ENCODE results near the gene ADAMTS4. TPM values are rescaled to one million over a fixed set of nuclear protein-coding genes. Genes with fewer than 3 reads are reported as not detected.

Gene ADAMTS4
- total and polyA plus RNA-seq, 2 donors (not counting 3 experiments of a cell fraction or from before 2014, with no cell fraction given): 2.5 to 13.6 TPM

DNA sequence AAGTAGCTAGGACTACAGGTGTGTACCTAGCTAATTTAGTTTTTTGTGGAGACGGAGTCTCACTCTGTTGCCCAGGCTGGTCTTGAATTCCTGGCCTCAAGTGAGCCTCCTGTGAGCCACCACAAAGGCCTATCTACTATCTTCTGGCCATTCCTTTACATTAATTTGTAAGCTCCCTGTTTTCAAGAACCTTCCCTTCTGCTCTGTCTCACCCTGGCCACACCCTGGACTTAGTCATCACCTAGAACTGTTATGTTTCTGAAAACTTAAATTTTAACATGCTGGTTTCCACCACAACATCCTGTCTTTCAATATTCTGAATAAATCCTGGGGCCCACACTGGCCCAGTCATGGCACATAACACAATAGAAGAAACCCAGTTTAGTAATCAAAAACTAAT lies 16.6 kb downstream of the ADAMTS4 start:
- H3K36me3 ChIP-seq (ENCODE audit: control insufficient read depth in 2 of 2, extremely low read depth in 1 of 2, insufficient read depth in 2 of 2, low read length in 2 of 2): no peaks in the 10 kb centered on the region
- ChIA-PET CTCF (interaction anchor here (1.5 to 2.8 kb wide), 7 partner anchors 10 to 200 kb away, joined by 5 to 15 read pairs (median 8); partner anchors contain the start of genes NDUFS2, PPOX and TOMM40L), POLR2A (no interaction called here)
- intact Hi-C loops (cut with micrococcal nuclease): no loop called here
- no peaks in the 10 kb centered on the region for H3K9me3 ChIP-seq (replicated peaks; ENCODE audit: control insufficient read depth, insufficient read depth, low read length)
- peak; percentile 56 for FAIRE-seq
- H3K27me3 ChIP-seq (ENCODE audit: control insufficient read depth in 2 of 2, insufficient read depth in 2 of 2, low read length in 2 of 2): no peaks in the 10 kb centered on the region
- H3K27ac ChIP-seq (ENCODE audit: insufficient read depth, low read depth, low read length): no peak overlapping the region
- dilution Hi-C loops (cut with MboI; ENCODE audit: extremely low pct_ligation_motif_present, low sequenced_read_pairs): no loop called here
- TF ChIP-seq POLR2AphosphoS5 (IDR thresholded peaks at IDR 0.05; ENCODE audit: insufficient read depth, low read depth, low read length): no peak
- peak; percentile 25 for TF ChIP-seq FOS (IDR thresholded peaks at IDR 0.05; ENCODE audit: borderline replicate concordance, insufficient read depth, low read length)
- no peak overlapping the region for H3K9ac ChIP-seq (replicated peaks; ENCODE audit: extremely low read depth, insufficient read depth, low read length)
- peaks cover 25% of the 10 kb centered on the region for H3K4me1 ChIP-seq (ENCODE audit: control insufficient read depth, extremely low read depth, insufficient read depth, low read length)
- H3K79me2 ChIP-seq (ENCODE audit: control insufficient read depth, insufficient read depth, low read length): no peaks in the 10 kb centered on the region
- H3K9me1 ChIP-seq (replicated peaks; ENCODE audit: control insufficient read depth, extremely low read depth, insufficient read depth, low read length): no peaks in the 10 kb centered on the region
- BruUV-seq (replicated peaks): no TSS peak
- DNase-seq (ENCODE audit: low read depth, low spot score): no peak
- no peak overlapping the region for H3K4me2 ChIP-seq (ENCODE audit: insufficient read depth, low read length)
- H3K4me3 ChIP-seq (replicated peaks in 1 of 3; ENCODE audit: insufficient read depth in 1 of 3, low read depth in 1 of 3, low read length in 3 of 3): no peak overlapping the region
- H2AFZ ChIP-seq (ENCODE audit: low read depth, low read length): peak overlapping the region; percentile 55
- no peaks in the 10 kb centered on the region for H4K20me1 ChIP-seq (replicated peaks; ENCODE audit: control insufficient read depth, extremely low read depth, insufficient read depth, low read length)

- no peak overlapping the region for H2AFZ ChIP-seq (ENCODE audit: low read depth, low read length)
- DNase-seq (ENCODE audit: low read depth, low spot score) (no peak), FAIRE-seq (peak; percentile 33)
- H3K27ac ChIP-seq (ENCODE audit: insufficient read depth, low read depth, low read length): no peak overlapping the region
- dilution Hi-C loops (cut with MboI; ENCODE audit: extremely low pct_ligation_motif_present, low sequenced_read_pairs) (no loop called here), intact Hi-C loops (cut with micrococcal nuclease) (no loop called here)
- CTCF ChIA-PET: interaction anchor here (0.6 to 2.8 kb wide), 5 partner anchors 9 to 202 kb away, joined by 3 to 10 read pairs (median 6); partner anchors contain the start of genes PPOX and TOMM40L
- POLR2A ChIA-PET: interaction anchor here (0.7 kb wide), 1 partner anchor 14 kb away, joined by 5 read pairs; the partner anchor contains the start of gene PPOX
- H4K20me1 ChIP-seq (replicated peaks; ENCODE audit: control insufficient read depth, extremely low read depth, insufficient read depth, low read length): no peaks in the 10 kb centered on the region
- H3K9me3 ChIP-seq (replicated peaks; ENCODE audit: control insufficient read depth, insufficient read depth, low read length): no peaks in the 10 kb centered on the region
- no peak overlapping the region for H3K4me3 ChIP-seq (replicated peaks in 1 of 3; ENCODE audit: insufficient read depth in 1 of 3, low read depth in 1 of 3, low read length in 3 of 3)
- TF ChIP-seq FOS (IDR thresholded peaks at IDR 0.05; ENCODE audit: borderline replicate concordance, insufficient read depth, low read length): no peak
- TF ChIP-seq JUN (IDR thresholded peaks at IDR 0.05; ENCODE audit: borderline replicate concordance, insufficient read depth, insufficient read length, low read depth): no peak
- TF ChIP-seq CTCF (IDR thresholded peaks at IDR 0.05; ENCODE audit: extremely low read depth in 1 of 2, insufficient read depth in 1 of 2, low read depth in 1 of 2, low read length in 2 of 2): peak; percentile 10 to 13
- H3K9me1 ChIP-seq (replicated peaks; ENCODE audit: control insufficient read depth, extremely low read depth, insufficient read depth, low read length): no peaks in the 10 kb centered on the region
- peaks cover 23% of the 10 kb centered on the region for H3K4me1 ChIP-seq (ENCODE audit: control insufficient read depth, extremely low read depth, insufficient read depth, low read length)
- no peaks in the 10 kb centered on the region for H3K36me3 ChIP-seq (ENCODE audit: control insufficient read depth in 2 of 2, extremely low read depth in 1 of 2, insufficient read depth in 2 of 2, low read length in 2 of 2)
- no peak overlapping the region for H3K4me2 ChIP-seq (ENCODE audit: insufficient read depth, low read length)
- no TSS peak for BruUV-seq (replicated peaks)
- no peaks in the 10 kb centered on the region for H3K27me3 ChIP-seq (ENCODE audit: control insufficient read depth in 2 of 2, insufficient read depth in 2 of 2, low read length in 2 of 2)
- peaks cover 8% of the 10 kb centered on the region for H3K79me2 ChIP-seq (ENCODE audit: control insufficient read depth, insufficient read depth, low read length)
- no peak overlapping the region for H3K9ac ChIP-seq (replicated peaks; ENCODE audit: extremely low read depth, insufficient read depth, low read length)
Observed at GRCh38 chr1:161180639-161181038, 18.2 kb downstream of the ADAMTS4 start.

All from endothelial cell of umbilical vein (primary cell).